NCI-H146 treated with DMSO at 0.1 percent for 48 hours (cell line): Measurements from ENCODE around the gene GPR25.
A peak's percentile ranks its signal among the peaks of the same experiment; 100 is the strongest.

Source experiments
- DNase-seq: peaks from one replicate; lab custom pipeline; 2025; ENCODE audit not compliant: unreplicated experiment; lab: John Stamatoyannopoulos, UW

Gene GPR25

DNA sequence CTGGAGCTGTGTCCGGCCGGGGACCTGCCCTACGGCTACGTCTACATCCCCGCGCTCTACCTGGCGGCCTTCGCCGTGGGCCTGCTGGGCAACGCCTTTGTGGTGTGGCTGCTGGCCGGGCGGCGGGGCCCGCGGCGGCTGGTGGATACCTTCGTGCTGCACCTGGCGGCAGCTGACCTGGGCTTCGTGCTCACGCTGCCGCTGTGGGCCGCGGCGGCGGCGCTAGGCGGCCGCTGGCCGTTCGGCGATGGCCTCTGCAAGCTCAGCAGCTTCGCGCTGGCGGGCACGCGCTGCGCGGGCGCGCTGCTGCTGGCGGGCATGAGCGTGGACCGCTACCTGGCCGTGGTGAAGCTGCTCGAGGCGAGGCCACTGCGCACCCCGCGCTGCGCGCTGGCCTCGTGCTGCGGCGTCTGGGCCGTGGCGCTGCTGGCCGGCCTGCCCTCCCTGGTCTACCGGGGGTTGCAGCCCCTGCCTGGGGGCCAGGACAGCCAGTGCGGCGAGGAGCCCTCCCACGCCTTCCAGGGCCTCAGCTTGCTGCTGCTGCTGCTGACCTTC is 412 bp downstream of the GPR25 start:
- DNase-seq = no peak

DNA sequence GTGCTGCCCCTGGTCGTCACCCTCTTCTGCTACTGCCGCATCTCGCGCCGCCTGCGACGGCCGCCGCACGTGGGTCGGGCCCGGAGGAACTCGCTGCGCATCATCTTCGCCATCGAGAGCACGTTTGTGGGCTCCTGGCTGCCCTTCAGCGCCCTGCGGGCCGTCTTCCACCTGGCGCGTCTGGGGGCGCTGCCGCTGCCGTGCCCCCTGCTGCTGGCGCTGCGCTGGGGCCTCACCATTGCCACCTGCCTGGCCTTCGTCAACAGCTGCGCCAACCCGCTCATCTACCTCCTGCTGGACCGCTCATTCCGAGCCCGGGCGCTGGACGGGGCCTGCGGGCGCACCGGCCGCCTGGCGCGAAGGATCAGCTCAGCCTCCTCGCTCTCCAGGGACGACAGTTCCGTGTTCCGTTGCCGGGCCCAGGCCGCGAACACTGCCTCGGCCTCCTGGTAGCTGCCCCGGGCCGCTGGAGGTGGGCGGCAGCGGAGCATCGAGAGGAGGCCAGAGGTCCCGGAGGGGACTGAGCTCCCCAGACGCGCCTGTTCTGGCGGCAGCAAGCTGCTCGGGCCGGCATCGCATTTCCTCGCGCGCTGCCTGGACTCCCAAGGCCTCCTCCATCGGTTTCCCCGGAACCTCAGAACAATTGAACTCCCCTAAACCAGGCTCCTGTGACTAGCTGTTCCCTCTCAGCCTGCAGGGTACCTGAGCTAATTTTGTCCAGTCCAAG is 1.1 kb downstream of the GPR25 start:
- DNase-seq = no peak

GRCh38 chr1:200874694-200875093 is 1.9 kb downstream of the GPR25 start:
- no peak for DNase-seq

DNA sequence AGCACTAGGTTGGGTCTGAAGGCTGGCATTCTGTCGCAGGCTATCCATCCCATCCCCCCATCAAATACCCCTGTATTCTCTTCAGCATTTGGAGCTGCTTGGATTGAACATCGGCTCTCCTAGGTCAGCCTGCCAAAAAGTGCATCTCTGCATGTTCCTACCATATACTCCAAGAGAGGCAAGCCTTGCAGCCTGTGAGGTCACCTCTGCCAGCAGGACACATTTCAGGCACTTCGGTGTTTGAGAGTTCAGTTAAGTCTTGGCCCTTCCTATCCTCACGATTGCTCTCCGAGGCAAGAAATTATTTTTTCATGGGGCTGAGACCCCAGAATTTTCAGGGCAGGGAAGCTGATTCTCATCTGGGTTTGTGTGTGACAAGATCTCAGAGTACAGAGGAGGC is 2.6 kb downstream of the GPR25 start:
- DNase-seq = no peak

DNA sequence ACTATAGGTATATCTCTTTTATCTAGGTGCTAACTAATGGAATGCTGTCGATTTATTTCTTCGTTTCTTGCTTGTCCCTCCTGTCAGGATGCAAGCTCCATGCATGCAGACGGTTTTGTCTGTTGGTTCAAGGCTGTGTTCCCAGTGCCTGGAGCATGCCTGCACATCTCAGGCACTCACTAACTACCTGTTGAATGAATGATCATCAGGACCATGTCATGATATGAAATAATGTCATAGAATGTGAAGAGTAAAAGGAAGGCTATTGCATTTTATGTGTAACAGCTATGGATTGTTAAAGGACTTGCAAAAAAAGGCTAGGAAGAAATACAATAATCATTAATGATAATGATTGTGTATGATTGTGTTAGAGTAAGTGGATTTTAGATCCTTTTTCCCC is 4.2 kb downstream of the GPR25 start:
- DNase-seq = no peak

- DNase-seq = no peak
Observed at GRCh38 chr1:200877839-200878551, 5.2 kb downstream of the GPR25 start.

DNA sequence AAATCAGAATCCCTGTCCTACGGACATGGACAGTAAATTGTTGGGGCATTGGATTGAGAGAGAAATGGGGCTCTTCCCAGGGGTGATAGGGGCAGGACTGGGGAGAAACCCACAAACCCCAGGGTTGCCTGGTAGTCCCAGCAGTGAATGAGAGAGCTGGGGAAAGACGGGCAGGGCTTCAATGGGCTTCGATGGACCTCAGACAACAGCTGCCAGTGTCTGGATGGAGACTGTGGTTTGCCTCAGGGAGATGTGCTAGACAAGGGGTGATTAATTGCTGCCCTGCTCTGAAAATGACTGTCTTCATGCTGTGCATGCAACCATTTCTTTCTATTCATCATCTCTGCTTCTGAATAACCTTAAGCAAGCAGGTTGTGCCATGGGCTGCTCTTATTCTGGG is 7.4 kb downstream of the GPR25 start:
- DNase-seq = peak; percentile 83

DNA sequence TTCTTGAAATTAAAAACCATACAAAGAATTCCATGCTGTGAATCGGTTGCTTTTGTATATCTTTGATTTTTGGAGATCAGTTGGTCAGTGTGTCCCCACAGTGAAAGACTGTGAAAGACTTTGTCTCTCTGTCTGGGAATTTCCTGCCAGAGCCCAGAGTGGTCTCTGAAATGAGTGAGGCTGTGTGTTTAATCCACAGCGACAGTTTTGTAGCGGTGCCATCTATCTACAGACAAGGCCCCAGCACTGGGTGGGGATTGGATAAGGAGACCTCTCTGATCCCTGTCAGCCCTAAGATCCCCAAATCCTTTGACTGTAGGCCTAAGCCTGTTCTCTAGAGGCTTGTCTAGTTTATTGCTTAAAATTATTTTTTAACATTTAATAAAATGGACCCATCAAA is 10.3 kb downstream of the GPR25 start:
- DNase-seq = no peak

DNA sequence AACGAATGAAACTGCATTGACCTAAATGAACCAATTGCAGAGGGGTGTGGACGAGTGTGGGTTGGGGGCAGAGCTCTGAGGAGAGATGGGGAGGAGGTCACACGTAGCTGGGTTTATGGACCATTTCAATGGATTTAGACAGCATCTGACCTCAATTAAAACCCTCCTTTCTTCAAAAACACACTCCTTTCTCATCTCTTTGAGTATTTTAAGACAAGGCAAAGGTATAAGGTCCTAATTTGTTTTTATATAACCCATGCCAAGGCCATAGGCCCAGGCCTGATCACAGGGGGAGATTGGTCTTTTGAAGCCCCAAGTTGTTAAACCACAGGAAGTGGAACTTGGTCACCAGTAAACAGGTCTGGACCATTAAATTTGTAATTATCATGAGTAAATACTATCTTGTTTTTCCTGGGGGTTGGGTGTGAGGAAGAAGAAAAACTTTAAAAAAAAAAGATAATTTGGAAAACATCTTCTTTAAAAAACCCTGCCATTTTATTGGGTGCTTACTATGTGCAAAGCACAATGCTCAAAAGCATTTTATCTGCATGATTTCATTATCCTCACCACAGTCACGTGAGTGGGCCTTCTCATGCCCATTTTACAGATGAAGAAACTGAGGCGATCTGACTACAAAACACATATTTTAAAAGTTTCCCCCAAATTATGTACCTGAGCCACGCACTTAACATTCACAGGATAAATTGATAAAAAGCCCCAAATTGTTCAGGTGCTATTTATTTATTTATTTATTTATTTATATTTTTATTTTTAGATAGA is 13.0 kb downstream of the GPR25 start:
- DNase-seq = no peak

DNA sequence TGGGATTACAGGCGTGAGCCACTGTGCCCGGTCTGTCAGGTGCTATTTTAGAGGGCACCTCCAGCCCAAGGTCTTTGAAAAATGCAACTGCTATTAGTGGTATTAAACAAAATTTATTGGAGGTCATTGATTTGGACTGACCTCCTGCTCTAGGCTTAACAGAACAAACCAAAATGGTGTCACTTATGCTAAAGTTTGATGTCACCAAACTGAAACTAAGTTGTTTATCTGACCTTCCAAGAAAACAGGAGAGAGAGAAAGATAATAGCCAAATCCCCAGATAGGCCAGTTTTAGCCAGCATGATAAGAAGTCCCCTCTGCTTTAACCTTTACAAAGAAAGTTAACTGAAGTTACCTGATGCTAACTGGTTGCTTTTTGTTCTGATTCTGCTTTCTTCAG is 13.8 kb downstream of the GPR25 start:
- no peak for DNase-seq

- no peak for DNase-seq
Observed at GRCh38 chr1:200887036-200887435, 14.3 kb downstream of the GPR25 start.

DNA sequence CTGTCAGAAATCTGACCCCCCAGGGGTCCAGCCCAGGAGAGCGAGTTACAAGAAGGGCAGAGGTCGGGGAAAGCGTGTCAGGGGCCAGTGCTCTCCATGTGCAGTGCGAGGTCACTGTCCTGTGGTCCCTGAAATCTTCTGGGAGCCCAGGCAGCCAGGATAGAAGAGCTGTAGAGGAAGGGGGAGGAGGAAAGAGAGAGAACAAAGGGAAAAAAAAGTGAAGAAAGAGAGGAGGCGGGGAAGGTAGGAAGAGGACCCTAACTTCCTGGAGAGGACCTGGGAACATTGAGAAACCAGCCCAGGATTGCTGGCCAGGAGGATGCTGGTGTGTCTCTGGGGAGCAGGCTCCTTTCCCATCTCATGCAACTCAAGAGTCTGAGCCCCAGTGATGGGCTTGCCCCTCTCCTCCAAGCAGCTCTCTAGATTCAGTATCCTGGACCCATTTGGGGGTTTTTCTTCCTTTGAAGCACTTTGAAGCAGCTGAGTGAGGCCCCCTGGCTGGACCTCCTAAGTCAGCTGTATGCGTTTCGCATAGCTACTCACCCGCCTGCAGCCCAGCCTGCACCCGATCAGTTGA is 15.1 kb downstream of the GPR25 start:
- DNase-seq = no peak

GRCh38 chr1:200888349-200888838 is 15.6 kb downstream of the GPR25 start:
- DNase-seq = no peak

GRCh38 chr1:200889571-200889970 is 16.8 kb downstream of the GPR25 start:
- no peak for DNase-seq

DNA sequence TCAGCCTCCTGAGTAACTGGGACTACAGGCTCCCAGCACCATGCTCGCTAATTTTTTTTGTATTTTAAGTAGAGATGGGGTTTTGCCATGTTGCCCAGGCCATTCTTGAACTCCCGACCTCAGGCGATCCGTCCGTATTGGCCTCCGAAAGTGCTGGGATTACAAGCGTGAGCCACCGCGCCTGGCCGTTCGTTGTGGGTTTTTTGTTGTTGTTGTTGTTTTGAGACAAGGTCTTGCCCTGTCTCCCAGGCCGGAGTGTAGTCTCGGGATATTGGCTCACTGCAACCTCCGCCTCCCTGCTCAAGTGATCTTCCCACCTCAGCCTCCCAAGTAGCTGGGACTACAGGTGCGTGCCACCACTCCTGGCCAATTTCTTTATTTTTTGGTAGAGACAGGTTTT is 17.2 kb downstream of the GPR25 start:
- no peak for DNase-seq

GRCh38 chr1:200890818-200891773 is 18.3 kb downstream of the GPR25 start:
- DNase-seq = no peak

GRCh38 chr1:200891774-200892157 is 19.0 kb downstream of the GPR25 start:
- DNase-seq = no peak

- no peak for DNase-seq
Observed at GRCh38 chr1:200892546-200892945, 19.8 kb downstream of the GPR25 start.

GRCh38 chr1:200892958-200893357 is 20.2 kb downstream of the GPR25 start:
- no peak for DNase-seq

GRCh38 chr1:200893411-200893901 is 20.7 kb downstream of the GPR25 start:
- DNase-seq = no peak
